NCI-H2171 treated with DMSO at 0.1 percent for 48 hours (cell line): ENCODE data around the gene INPP5B.

ENCODE experiments used
- DNase-seq: peaks from one replicate; lab custom pipeline; 2025; lab: John Stamatoyannopoulos, UW

The INPP5B gene

DNA sequence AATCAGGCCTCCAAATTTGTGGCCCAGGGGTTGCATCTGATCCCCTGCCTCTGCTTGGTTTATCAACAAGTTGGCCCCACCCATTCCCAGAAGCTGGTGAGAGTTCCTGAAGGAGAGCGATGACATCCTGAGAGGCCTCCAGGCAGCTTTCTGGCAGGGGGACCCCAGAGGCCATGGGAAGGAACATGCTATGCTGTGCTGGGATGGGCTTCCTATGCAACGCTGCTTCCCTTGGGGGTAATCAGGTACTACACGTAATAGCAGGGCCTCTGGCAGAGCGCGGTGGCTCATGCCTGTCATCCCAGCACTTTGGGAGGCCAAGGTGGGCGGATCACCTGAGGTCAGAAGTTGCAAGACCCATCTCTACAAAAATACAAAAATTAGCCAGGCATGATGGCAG, 79.1 kb downstream of the INPP5B start:
- no peak for DNase-seq

DNA sequence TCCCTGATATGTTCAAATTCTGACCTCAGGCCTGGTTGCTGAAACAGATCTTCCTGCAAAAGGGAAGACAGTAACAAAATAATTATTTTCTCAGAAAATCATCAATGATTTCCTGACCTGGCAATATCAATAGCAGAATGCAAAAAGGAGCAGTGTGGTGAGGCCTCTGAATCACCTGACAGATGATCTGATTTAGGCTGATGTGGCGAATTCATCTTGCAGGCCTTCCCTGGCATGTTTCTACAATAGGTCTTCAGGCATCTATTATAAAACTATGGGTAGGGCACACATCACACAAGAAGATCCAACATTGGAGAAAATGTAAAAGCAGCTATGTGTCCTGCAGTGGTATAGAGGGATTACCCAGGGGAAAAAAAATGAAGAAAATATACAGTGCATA, 80.4 kb downstream of the INPP5B start:
- DNase-seq, result no peak

DNA sequence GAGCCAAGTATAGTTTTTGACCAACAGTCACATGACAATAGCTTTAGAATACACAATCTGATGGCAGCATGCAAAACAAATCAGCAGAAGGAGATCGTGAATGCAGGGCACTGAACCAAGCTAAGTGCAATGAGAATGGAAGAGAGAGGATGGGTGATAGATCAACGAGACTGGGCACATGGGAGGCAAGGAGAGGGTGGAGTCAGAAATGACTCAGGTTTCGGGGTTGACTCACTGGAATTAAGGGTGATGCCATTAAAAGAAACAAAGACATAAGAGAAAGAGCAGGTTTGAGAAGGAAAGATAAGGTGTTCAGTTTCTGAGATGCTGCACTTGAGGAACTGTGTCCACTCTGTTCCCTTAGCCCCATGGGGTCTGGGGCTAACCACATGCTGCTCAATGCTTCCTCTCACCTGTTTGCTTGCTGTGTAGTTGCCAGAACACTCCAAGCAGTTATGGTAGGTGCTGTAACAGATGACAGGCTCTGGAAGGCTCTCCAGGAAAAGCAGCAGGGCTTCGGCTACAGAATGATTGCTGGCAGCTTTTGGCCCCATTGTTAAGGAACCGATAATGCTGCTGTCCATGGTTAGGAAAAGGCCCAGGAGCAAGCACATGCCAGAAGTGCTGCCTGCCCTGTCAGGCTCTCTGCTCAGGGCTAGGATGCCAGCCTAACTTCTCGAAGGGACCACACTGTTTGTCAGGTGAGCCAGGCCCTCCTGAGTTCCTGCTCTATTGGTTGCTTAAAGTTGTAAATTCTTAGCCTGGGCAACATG, 81.3 kb downstream of the INPP5B start:
- no peak for DNase-seq

DNA sequence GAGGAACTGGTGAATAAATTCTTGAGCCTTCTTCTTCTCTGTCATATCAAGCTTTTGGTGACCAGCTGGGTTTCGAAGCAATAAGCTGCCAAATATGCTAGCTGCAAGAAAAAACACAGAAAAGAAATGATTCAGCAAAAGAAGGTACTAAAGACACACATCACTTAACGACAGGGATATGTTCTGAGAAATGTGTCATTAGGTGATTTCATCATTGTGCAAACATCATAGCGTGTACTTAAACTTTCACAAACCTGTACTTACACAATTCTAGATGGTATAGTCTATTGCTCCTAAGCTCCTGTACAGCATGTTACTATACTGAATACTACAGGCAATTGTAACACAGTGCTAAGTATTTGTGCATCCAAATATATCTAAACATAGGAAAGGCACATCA, 84.5 kb downstream of the INPP5B start:
- DNase-seq, result no peak

DNA sequence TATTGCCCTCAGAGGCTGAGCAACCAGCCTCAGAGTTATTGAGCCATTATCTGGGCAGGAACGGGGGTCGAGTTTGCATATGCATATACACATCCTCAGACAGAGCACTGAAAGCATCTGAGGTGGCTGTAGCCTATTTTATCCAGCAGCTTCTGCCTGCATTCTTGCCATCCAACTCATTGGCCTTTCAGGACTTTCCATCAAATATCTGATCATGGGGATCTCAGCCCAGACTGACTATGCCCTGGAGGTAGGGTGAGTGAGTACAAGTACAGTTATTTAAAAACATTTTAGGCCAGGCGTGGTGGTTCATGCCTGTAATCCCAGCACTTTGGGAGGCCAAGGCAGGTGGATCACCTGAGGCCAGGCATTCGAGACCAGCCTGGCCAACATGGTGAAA, 85.7 kb downstream of the INPP5B start:
- DNase-seq, result no peak

DNA sequence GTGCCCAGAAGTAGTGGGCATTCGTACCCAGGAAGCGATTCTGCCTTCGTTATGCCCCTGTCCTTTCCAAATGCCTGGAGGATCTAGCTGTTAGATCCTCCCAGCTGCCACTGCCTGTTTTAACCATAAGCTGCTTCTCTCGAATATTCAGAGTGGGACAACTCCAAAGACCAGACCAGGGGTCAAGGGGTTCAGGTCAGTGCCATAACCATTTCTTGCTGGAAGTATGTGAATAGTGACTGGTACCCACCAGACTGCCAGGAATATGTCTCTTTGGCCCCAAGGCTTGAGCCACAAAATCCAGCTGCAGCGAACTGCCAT, 86.5 kb downstream of the INPP5B start:
- no peak for DNase-seq

DNA sequence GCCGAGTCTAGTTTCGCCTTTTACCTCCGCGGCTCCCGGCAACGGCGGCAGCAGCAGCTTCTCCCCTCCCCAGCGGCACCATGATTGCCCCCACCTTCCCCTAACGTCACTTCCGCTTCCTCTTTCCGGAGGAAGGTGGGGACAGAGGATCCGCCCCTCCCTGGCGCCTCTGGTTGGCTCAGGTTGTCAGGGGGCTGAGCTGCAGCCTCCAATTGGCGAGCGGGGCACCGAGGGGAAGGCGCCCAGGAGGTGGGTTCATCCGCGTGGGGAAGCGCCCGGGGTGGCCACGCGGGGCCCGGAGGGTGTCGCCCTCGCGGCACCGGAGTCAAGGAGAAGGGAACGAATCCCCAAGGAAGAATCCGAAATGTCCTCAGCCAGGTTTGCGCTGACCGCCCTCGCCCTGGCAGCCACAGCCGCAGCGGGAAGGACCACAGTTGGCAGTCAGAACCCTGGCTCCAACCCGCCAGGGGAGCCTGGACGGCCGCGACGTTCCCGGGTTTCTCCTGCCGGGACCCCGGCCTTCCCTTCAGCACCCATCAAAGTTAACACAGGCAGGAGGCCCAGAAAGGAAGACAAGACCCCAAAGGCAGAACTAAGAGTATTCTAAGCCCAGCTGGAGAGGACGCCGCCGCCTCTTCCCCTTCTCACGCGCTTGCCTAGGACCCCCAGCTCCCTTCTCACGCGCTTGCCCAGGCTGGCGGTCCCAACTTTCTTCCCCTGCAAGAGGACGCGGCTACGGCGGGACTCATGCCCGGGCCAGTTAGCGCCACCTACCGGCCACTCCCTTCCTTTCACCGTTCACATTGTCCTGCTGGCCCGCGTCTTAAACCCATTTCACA, 87.1 kb downstream of the INPP5B start, which contains the start of gene MTF1:
Gene MTF1 (minus strand): TSS at position 86 of the 839 bp plus-strand sequence. CDS start 1,934 bp downstream, outside the sequence.
- DNase-seq, result peak; percentile 96

DNA sequence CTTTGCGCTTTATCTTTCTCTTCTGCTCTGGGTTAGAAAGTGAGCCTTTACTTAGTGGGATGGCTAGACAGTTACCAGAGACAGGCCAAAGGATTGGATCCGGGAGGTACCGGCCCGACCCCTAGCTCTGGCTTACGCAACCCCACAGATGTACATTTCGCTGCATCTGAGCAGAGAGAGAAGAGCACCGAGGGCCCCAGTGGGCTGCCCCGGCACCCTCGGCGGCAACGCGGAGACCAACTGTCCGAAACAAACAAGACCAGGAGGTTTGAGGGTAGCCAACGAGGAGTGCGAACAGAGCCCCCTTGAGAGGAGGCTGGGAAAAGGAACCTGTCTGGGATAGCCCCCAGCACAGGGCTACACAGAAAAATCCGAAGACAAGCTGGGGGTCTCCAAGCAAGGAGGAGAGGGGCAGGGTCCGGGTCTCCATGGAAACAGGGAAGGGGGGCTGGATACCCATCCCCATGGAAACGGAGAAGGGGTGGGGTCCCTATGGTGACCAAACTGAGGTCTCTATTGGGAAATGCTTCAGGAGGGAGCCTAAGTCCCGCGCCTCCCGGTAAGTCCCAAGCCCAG, 87.8 kb downstream of the INPP5B start:
- no peak for DNase-seq

DNA sequence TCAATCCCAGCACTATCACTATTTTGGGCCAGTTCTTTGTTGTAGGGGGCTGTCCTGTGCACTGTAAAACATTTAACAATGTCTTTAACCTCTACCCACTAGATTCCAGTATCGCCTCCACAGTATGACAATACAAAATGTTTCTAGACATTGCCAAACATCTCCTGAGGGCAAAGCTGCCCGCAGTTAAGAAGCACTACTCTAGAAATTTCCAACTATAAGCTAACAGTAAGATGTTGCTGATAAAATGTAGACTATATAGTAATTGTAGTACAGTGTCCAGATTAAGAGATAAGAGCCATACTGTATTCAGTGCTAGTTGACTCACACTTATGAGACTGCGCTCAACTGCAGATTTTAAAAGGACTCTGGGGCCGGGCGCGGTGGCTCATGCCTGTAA, 92.4 kb downstream of the INPP5B start:
- DNase-seq, result no peak

DNA sequence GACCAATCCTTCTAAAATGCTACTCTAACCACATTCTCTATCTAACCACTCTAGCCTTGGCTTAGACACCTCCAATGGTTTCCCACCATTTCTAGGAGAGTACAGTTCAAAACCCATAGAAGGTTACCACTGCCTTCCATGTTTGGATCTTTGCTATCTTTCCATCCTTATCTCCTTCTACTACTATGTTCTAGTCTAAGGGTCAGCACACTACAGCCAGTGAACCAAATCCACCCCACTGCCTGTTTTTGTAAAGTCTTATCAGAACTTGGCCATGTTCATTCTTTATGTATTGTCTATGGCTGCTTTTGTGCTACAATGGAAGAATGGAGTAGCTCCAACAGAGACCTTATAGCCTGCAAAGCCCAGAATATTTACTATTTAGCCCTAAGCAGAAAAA, 93.7 kb downstream of the INPP5B start:
- DNase-seq, result no peak

DNA sequence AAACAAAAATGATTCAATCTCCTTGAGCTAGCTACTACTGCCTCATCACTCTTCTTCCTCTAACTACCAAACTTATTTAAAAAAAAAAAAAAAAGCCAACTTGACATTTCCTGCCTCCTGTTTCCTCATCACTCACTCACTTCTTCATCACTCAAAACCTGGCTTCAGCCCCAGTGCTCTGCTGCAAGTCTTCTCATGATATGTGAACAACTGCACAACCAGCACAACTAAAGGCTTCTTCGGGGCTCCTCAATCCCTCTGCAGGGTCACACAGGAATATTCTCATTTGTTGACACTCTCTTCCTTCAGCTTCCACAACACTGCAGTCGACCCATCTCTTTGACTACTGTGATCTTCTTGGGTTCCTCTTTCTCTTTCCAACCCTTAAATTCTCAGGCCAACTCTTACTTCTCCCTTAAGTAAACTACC, 95.1 kb downstream of the INPP5B start:
- no peak for DNase-seq

DNA sequence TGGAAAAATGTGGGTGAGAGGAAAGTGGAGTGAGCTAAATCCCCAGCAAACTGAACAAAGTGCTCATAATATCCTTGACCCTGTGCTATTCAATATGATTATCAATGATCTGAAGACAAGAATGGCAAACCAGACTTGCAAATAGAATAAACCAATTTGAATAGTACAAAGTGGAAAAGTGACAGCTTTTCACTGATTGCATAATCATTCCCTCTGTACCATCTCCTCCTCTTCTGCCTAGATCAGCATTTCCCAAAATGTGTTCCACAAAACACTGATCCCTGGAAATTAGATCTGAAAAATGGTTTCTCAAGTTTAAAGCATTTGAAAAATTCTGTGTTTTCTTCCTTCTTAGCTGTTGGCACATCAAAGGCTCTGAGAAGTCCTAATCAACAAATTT, 95.6 kb downstream of the INPP5B start:
- no peak for DNase-seq

DNA sequence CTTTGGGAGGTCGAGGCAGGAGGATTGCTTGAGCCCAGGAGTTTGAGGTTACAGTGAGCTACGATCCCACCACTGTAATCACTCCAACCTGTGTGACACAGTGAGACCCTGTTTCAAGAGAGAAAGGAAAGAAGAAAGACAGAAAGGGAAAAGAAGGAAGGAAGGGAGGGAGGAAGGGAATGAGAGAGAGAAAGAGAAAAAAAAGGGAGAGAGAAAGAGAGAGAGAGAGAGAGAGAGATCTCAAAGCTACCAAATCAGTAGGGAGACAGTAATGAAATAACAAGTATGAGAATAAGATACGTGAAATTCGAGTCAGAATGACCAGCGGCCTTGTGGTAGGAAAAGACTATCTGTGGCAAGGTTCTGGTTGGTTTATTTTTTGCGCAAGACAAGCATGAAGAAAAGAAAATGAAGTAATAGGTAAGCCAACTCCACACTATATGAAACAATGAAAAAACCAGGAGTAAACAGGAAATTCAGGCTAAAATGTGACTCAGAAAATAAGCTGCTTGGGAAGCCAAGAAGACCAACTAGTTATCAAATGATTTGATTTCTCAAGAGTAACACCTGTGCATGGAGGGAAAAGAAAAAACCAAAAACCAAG, 96.4 kb downstream of the INPP5B start:
- no peak for DNase-seq

DNA sequence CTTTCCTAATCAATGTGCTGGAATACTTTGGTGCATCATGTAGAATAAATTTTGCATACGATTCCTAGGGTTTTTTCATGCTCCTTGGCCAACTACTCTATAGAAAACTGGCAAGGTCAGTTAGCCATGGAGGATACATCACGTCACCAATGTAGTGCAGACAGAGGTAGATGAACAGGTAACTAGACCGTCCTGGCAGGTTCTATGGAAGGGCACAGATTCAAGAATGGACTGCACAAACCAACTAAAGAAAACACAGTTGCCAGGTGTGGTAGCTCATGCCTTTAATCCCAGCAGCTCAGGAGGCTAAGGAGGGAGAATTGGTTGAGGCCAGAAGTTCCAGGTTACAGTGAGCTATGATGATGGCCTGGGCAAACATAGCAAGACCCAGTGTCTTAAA, 97.4 kb downstream of the INPP5B start:
- DNase-seq, result no peak

DNA sequence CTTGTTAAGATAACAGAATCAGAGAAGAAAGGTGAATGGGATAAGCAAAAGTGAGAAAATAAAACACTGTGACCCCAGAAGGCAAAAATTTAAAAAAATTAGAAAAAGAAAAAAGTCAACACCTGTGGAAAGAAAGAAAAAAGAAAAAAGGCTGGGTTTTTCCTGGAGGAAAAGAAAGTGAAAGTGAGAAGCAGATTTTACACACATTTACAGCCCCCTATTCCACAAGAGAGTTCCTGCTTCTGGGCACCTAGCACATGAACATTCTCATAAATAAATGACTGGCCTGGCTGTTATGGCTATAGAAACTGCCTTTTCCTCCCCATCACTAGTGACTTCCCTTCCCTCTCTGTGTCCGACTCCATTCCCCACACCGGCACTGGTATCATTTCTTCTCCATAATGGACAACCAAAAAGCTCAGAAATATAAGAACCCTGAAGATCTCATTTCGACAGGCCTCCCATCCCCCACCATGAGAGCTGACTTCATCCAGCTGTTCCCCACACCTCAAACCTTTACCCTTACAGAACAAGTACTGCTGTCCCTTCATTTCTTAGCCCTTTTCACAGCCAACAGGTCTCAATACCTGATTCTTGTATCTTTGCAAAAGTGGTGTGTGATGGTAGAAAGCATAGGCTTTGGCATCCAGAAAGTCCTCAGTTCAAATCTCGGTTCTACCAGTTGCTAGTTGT, 100.1 kb downstream of the INPP5B start:
- DNase-seq, result no peak

DNA sequence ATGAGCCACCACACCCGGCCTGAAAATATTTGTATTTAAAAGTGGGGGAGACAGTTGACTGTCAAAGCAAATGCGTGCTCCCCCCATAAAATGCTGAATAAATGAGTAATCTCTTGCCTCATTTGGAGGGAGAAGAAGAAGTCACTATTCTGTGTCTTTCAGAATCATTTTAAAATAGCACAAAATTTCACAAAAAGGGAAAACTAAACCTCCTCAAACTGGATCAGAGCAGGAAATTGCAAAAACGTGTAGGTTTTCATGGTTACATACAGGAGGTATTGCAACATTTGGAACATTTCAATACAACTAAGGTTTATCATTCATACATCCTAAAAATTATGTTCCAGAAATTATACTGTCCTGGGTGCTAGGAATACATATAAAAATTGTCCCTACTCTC, 101.1 kb downstream of the INPP5B start:
- DNase-seq, result no peak

DNA sequence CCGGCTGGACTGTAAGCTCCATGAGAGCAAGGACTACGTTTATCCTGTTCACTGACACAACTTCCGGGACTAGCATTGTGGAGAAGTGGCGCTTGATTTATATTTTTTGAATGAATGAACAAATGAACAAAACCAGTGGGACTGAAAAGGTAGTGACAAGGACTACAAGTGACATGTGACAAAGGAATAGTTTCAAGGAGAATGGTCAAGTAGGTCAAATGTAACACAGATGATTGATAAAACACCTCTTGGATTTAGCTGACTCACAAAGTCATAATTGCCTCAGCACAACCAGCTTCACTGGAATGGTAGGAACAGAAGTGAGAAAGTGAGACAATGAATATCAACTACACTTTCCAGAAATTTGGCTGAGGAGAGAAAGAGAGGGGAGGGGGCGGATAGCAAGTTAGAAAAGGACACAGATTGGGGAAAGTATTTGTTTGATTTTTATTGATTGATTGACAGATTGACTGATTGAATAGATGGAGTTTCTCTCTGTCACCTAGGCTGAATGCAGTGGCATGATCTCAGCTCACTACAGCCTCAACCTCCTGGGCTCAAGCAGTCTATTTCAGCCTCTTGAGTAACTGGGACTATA, 101.7 kb downstream of the INPP5B start:
- no peak for DNase-seq

DNA sequence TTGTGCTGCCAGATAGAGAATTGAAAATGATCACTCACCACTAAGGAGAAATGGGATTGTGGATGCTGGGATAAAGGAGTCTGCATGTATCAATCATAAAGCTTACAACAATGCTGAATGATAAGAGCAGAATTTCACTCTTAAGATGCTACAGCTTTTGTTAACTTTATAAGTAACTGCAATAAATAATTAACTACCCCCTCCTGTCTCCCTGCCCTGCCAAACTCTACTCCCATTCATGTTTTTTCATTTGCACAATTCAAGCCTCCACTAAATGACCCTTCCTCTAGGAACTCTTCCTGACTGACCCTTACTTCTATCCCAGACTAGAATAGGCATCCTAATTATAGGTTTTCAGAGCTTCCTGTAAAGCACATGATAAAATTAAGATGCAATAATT, 102.3 kb downstream of the INPP5B start:
- no peak for DNase-seq

DNA sequence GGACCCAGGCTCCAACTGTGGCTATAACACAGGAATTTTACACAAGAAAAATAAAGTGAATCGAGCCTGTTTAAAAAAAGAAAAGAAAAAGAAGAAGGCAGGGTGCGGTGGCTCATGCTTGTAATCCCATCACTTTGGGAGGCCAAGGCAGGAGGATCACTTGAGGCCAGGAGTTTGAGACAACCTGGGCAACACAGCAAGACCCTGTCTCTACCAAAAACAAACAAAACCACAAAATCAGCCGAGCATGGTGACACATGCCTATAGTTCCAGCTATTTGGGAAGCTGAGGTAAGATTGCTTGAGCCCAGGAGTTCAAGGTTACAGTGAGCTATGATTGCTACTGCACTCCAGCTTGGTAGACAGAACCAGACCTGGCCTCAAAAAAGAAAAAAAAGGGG, 105.2 kb downstream of the INPP5B start:
- no peak for DNase-seq

DNA sequence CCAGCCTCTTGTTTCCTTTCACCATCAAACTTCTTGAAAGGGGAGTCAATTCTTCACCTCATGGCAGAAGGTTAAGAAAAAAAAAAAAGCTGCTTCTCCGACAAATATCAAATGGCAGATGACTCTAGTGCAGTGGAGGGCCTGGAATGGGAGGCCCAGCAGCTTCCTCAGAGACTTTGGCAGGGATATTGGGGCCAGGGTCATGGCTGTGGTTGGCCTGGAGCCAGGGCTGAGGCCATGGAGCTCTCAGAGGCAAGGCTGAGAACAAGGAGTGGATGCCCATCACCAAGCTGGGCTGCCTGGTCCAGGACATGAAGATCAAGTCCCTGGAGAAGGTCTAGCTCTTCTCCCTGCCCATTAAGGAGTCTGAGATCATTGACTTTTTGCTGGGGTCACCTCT, 106.1 kb downstream of the INPP5B start:
- DNase-seq, result no peak

DNA sequence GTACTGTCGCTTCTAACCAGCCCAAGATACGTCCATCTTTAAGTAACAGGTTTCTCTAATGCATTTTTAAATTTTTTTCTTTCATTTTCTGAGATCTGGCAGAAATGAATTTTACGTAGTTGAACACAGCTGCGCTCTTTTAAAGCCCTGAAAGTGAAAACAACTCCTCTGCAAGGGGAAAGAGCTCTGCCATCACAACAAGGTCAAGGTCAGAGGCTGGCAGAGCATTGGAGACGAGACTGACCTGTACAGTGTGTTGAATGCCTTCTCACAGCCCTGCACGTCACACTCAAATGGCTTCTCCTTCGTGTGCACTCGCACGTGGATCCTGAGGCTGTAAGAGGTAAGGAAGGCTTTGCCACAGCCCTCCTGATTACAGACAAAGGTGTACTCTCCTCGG, 107.2 kb downstream of the INPP5B start:
- DNase-seq, result no peak

DNA sequence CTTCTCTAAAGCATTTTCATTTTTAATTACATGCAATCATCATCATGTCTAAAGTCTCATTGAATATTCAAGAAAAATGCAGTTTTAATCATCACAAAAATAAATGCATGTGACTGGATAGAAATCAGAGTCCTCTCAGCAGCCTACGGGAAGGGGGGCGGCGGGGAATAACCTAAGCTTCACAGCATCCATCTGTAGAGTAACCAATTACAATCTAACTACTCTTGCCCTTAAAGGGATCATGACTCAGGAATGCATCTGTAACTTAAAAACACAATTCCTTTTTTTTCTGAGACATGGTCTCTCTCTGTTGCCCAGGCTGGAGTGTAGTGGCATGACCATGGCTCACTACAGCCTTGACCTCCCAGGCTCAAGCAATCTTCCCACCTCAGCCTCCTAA, 110.1 kb downstream of the INPP5B start:
- no peak for DNase-seq
